Right lobe of liver (tissue), 4 donors: Measurements from ENCODE around the gene KDM4D.

Experiments
- POLR2A ChIP-seq: fragments of 450-650 bp; IDR thresholded peaks from one replicate; pipeline ENCODE4 v1.6.1; 2017; ENCODE audit warnings: antibody characterized with exemption, mild to moderate bottlenecking
- TF ChIP-seq, protein P1 (sequence below), 4 donors: fragments of 200-600 bp in 3 of 4; fragments of 450-650 bp in 1 of 4; IDR thresholded peaks; one replicate each; pipeline versions ENCODE4 v1.5.1 to v1.8.0; 2016 to 2022; ENCODE audit warnings: antibody characterized with exemption in 4 of 4, mild to moderate bottlenecking in 2 of 4
- donor health status: DM: no; HTN: no; CAD: no.
- donor health status: DM: no; HTN: no; CAD: no.
- donor health status: DM: no; HTN: yes; CAD: no.

DNA sequence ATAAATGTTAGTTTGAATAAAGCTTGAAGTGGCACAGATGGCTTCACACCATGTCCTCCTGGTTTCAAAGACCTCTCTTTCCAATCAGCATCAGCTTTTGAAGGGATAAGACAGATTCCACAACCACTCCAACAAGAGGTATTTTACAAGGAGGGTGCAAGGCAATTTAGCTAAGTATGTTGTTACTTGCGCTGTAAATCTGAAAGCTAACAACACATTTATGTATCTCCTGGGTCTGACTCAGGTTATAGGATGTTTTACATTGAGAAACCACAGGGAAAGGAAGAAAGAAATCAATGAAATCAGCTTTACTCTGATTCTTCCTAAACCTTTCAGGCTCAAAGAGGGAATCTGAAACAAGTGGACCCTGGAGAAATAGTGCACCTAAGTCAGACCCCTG lies 12.3 kb upstream of the KDM4D start:
- no peak for TF ChIP-seq POLR2A
- TF ChIP-seq, protein P1, sequence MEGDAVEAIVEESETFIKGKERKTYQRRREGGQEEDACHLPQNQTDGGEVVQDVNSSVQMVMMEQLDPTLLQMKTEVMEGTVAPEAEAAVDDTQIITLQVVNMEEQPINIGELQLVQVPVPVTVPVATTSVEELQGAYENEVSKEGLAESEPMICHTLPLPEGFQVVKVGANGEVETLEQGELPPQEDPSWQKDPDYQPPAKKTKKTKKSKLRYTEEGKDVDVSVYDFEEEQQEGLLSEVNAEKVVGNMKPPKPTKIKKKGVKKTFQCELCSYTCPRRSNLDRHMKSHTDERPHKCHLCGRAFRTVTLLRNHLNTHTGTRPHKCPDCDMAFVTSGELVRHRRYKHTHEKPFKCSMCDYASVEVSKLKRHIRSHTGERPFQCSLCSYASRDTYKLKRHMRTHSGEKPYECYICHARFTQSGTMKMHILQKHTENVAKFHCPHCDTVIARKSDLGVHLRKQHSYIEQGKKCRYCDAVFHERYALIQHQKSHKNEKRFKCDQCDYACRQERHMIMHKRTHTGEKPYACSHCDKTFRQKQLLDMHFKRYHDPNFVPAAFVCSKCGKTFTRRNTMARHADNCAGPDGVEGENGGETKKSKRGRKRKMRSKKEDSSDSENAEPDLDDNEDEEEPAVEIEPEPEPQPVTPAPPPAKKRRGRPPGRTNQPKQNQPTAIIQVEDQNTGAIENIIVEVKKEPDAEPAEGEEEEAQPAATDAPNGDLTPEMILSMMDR (IDR thresholded peaks at IDR 0.05) = no peak
